ENCODE data around the gene SLC38A6.

SLC38A6 gene

DNA sequence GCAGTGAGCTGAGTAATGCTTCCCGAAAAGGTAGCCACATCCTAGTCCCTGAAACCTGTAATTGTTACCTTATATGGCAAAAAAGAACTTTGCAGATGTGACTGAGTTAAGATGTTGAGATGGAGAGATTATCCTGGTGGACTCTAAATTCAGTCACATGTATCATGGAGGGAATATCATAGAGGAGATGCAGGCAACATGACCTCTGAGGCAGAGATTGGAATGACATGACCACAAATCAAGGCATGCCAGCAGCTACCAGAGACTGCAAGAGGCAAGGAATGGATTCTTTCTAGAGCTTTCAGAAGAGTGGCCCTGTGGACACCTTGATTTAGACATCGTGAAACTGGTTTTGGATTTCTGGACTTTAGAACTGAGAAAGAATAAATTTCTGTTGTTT is 18.5 kb downstream of the SLC38A6 start:
- H3K4me1 Mint-ChIP-seq (ENCODE audit: low read depth), result no peaks in the 10 kb centered on the region
- no peak overlapping the region for H3K4me3 Mint-ChIP-seq
- DNase-seq (ENCODE audit: low spot score), result no peak
- H3K36me3 Mint-ChIP-seq (ENCODE audit: low read depth), result peaks cover 8% of the 10 kb centered on the region
- no peaks in the 10 kb centered on the region for H3K27me3 Mint-ChIP-seq (ENCODE audit: low read depth)
- no peaks in the 10 kb centered on the region for H3K9me3 Mint-ChIP-seq
- no peak overlapping the region for H3K27ac Mint-ChIP-seq

- DNase-seq (ENCODE audit: low spot score), result no peak
- Mint-ChIP-seq H3K9me3 (no peaks in the 10 kb centered on the region), H3K4me1 (ENCODE audit: low read depth) (no peaks in the 10 kb centered on the region), H3K36me3 (ENCODE audit: low read depth) (peaks cover 4% of the 10 kb centered on the region), H3K27ac (no peak overlapping the region), H3K4me3 (no peak overlapping the region), H3K27me3 (ENCODE audit: low read depth) (no peaks in the 10 kb centered on the region)
Observed at GRCh38 chr14:61003571-61003970, 22.5 kb downstream of the SLC38A6 start.

GRCh38 chr14:61019537-61019936 is 38.5 kb downstream of the SLC38A6 start:
- Mint-ChIP-seq H3K4me1 (ENCODE audit: low read depth) (no peaks in the 10 kb centered on the region), H3K27ac (no peak overlapping the region), H3K36me3 (ENCODE audit: low read depth) (no peaks in the 10 kb centered on the region), H3K9me3 (no peaks in the 10 kb centered on the region), H3K4me3 (no peak overlapping the region), H3K27me3 (ENCODE audit: low read depth) (no peaks in the 10 kb centered on the region)
- no peak for DNase-seq (ENCODE audit: low spot score)

DNA sequence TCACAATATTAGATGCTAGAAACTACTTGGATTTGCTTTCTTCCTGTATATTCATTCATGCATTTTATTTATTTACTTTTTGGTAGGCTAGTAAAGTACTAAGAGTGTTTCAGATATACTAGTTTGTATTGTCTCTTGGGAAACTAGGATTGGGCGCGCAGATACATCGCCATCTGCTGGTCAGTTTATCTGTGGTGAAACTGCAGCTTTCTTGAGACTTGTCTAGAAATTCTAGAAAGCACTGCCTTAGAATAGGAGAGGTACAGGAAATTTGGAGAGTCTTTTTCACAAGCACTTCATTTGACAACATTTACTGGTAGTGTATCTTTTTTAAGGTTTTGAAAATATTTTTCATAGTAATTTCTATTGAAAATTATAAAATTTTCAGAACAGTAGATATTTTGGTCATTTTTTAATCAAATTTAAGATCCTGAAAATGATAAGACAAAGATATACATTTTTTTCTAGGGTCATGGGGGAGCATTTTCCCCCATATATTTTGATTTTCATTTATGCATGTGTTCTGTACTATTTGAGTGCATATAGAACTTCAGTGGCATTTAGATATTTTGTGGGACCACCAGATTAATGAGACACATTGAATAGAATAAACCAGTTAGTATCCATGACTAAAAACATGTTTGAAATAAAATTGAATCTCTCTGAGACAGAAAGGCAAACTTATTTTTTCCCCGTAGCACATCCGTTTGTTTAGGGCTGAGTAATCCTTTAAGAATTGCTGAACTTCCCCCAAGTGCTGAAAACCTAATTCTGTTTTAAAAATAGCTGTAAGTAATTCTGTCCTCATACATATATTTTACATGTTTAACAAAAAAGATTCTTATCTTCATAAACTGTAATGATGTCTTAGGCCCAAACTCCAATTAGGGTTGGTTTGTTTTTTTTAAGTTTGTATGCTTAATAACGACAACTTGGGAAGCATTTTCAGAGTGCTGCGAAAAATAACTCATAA is 44.5 kb downstream of the SLC38A6 start:
- Mint-ChIP-seq H3K9me3 (no peaks in the 10 kb centered on the region), H3K27me3 (ENCODE audit: low read depth) (no peaks in the 10 kb centered on the region), H3K36me3 (ENCODE audit: low read depth) (no peaks in the 10 kb centered on the region), H3K27ac (no peak overlapping the region), H3K4me3 (no peak overlapping the region), H3K4me1 (ENCODE audit: low read depth) (peaks cover 1% of the 10 kb centered on the region)
- DNase-seq (ENCODE audit: low spot score), result peak; percentile 44

GRCh38 chr14:61026526-61026925 is 45.5 kb downstream of the SLC38A6 start:
- no peak overlapping the region for H3K27ac Mint-ChIP-seq
- H3K36me3 Mint-ChIP-seq (ENCODE audit: low read depth), result no peaks in the 10 kb centered on the region

GRCh38 chr14:61031026-61031425 is 50.0 kb downstream of the SLC38A6 start:
- H3K4me1 Mint-ChIP-seq (ENCODE audit: low read depth), result peaks cover 14% of the 10 kb centered on the region

More at GRCh38 chr14:61026526-61026925, 45.5 kb downstream of the SLC38A6 start:
- H3K27me3 Mint-ChIP-seq (ENCODE audit: low read depth), result no peaks in the 10 kb centered on the region
- peaks cover 4% of the 10 kb centered on the region for H3K4me1 Mint-ChIP-seq (ENCODE audit: low read depth)
- no peak overlapping the region for H3K4me3 Mint-ChIP-seq
- DNase-seq (ENCODE audit: low spot score), result no peak
- H3K9me3 Mint-ChIP-seq, result no peaks in the 10 kb centered on the region

DNA sequence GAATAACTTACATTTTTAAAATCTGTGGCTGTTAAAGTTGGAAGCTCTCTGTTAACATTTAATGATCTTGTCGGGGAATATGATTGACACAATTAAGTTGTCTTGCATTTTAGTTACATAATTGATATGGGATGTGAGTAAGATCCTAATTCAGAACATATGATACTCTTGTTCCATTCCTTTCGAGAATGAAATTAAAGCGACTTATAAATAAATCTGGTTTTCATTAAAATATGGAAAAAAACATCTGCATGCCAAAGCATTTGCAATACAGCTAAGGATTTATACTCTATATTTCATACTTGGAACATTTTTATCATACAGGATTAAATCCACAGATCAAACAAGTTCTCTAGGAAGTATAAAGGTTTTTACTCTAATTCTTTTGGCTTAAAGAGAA is 52.0 kb downstream of the SLC38A6 start:
- H3K9me3 Mint-ChIP-seq, result no peaks in the 10 kb centered on the region
- no peak overlapping the region for H3K27ac Mint-ChIP-seq
- H3K36me3 Mint-ChIP-seq (ENCODE audit: low read depth), result no peaks in the 10 kb centered on the region
- DNase-seq (ENCODE audit: low spot score), result no peak
- H3K4me1 Mint-ChIP-seq (ENCODE audit: low read depth), result peaks cover 16% of the 10 kb centered on the region
- H3K27me3 Mint-ChIP-seq (ENCODE audit: low read depth), result no peaks in the 10 kb centered on the region
- no peak overlapping the region for H3K4me3 Mint-ChIP-seq

More at GRCh38 chr14:61031026-61031425, 50.0 kb downstream of the SLC38A6 start:
- H3K9me3 Mint-ChIP-seq, result no peaks in the 10 kb centered on the region
- DNase-seq (ENCODE audit: low spot score), result no peak
- H3K36me3 Mint-ChIP-seq (ENCODE audit: low read depth), result no peaks in the 10 kb centered on the region
- H3K4me3 Mint-ChIP-seq, result no peak overlapping the region
- no peaks in the 10 kb centered on the region for H3K27me3 Mint-ChIP-seq (ENCODE audit: low read depth)
- H3K27ac Mint-ChIP-seq, result no peak overlapping the region

- Mint-ChIP-seq H3K27me3 (ENCODE audit: low read depth) (no peaks in the 10 kb centered on the region), H3K27ac (no peak overlapping the region), H3K4me1 (ENCODE audit: low read depth) (peaks cover 16% of the 10 kb centered on the region), H3K36me3 (ENCODE audit: low read depth) (no peaks in the 10 kb centered on the region), H3K9me3 (no peaks in the 10 kb centered on the region), H3K4me3 (no peak overlapping the region)
- no peak for DNase-seq (ENCODE audit: low spot score)
Observed at GRCh38 chr14:61033855-61034254, 52.8 kb downstream of the SLC38A6 start.

- Mint-ChIP-seq H3K36me3 (ENCODE audit: low read depth) (no peaks in the 10 kb centered on the region), H3K4me3 (peak overlapping the region; percentile 19), H3K27ac (peak overlapping the region; percentile 70), H3K9me3 (no peaks in the 10 kb centered on the region), H3K4me1 (ENCODE audit: low read depth) (peaks cover 16% of the 10 kb centered on the region), H3K27me3 (ENCODE audit: low read depth) (no peaks in the 10 kb centered on the region)
- DNase-seq (ENCODE audit: low spot score), result no peak
Observed at GRCh38 chr14:61034416-61035120, 53.5 kb downstream of the SLC38A6 start.

- no peak overlapping the region for H3K4me3 Mint-ChIP-seq
- no peak overlapping the region for H3K27ac Mint-ChIP-seq
- peaks cover 17% of the 10 kb centered on the region for H3K4me1 Mint-ChIP-seq (ENCODE audit: low read depth)
- no peaks in the 10 kb centered on the region for H3K27me3 Mint-ChIP-seq (ENCODE audit: low read depth)
- no peak for DNase-seq (ENCODE audit: low spot score)
- no peaks in the 10 kb centered on the region for H3K9me3 Mint-ChIP-seq
- H3K36me3 Mint-ChIP-seq (ENCODE audit: low read depth), result no peaks in the 10 kb centered on the region
Observed at GRCh38 chr14:61037215-61037614, 56.2 kb downstream of the SLC38A6 start.

DNA sequence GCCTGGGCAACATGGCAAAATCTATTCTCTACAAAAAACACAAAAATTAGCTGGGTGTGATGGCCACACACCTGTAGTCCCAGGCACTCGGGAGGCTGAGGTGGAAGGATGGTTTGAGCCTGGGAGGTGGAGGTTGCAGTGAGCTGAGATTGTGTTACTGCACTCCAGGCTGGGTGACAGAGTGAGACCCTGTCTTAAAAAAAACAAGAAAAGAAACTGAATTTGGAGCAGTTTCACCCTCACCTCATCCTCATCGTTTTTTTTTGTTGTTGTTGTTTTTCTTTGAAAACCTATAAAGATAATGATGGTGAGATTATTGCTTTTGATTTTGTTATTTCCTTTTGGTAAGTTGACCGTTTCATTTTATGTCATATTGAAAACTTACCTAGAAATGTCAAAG is 60.7 kb downstream of the SLC38A6 start:
- Mint-ChIP-seq H3K27me3 (ENCODE audit: low read depth) (no peaks in the 10 kb centered on the region), H3K27ac (peak overlapping the region; percentile 73), H3K4me3 (no peak overlapping the region), H3K36me3 (ENCODE audit: low read depth) (no peaks in the 10 kb centered on the region), H3K4me1 (ENCODE audit: low read depth) (peaks cover 15% of the 10 kb centered on the region), H3K9me3 (no peaks in the 10 kb centered on the region)
- DNase-seq (ENCODE audit: low spot score), result no peak

GRCh38 chr14:61042220-61042619 is 61.2 kb downstream of the SLC38A6 start:
- H3K4me1 Mint-ChIP-seq (ENCODE audit: low read depth), result peaks cover 15% of the 10 kb centered on the region
- no peaks in the 10 kb centered on the region for H3K27me3 Mint-ChIP-seq (ENCODE audit: low read depth)
- no peak for DNase-seq (ENCODE audit: low spot score)
- H3K9me3 Mint-ChIP-seq, result no peaks in the 10 kb centered on the region
- no peaks in the 10 kb centered on the region for H3K36me3 Mint-ChIP-seq (ENCODE audit: low read depth)
- H3K27ac Mint-ChIP-seq, result no peak overlapping the region
- no peak overlapping the region for H3K4me3 Mint-ChIP-seq

GRCh38 chr14:61043506-61043905 is 62.5 kb downstream of the SLC38A6 start:
- DNase-seq (ENCODE audit: low spot score), result no peak
- H3K27me3 Mint-ChIP-seq (ENCODE audit: low read depth), result no peaks in the 10 kb centered on the region
- H3K36me3 Mint-ChIP-seq (ENCODE audit: low read depth), result no peaks in the 10 kb centered on the region
- H3K4me3 Mint-ChIP-seq, result no peak overlapping the region
- H3K27ac Mint-ChIP-seq, result no peak overlapping the region
- no peaks in the 10 kb centered on the region for H3K9me3 Mint-ChIP-seq
- peaks cover 13% of the 10 kb centered on the region for H3K4me1 Mint-ChIP-seq (ENCODE audit: low read depth)

- Mint-ChIP-seq H3K27me3 (ENCODE audit: low read depth) (no peaks in the 10 kb centered on the region), H3K4me1 (ENCODE audit: low read depth) (peaks cover 5% of the 10 kb centered on the region), H3K27ac (no peak overlapping the region), H3K9me3 (no peaks in the 10 kb centered on the region), H3K4me3 (no peak overlapping the region), H3K36me3 (ENCODE audit: low read depth) (no peaks in the 10 kb centered on the region)
- no peak for DNase-seq (ENCODE audit: low spot score)
Observed at GRCh38 chr14:61047021-61047420, 66.0 kb downstream of the SLC38A6 start.
